GM18867 (cell line): ENCODE results near the gene TSPAN18.

ENCODE experiments used
- ATAC-seq: cut with Tn5 transposase; IDR thresholded peaks from one replicate; pipeline ENCODE4 v1.9.1; 2021; ENCODE audit warnings: mild to moderate bottlenecking, moderate library complexity; ENCODE audit not compliant: unreplicated experiment

Gene TSPAN18

GRCh38 chr11:44971185-44971584, 244.4 kb downstream of the TSPAN18 start:
- no peak for ATAC-seq

GRCh38 chr11:44972746-44973435, 246.1 kb downstream of the TSPAN18 start:
- ATAC-seq, result no peak

GRCh38 chr11:44973632-44974401, 247.1 kb downstream of the TSPAN18 start:
- no peak for ATAC-seq

DNA sequence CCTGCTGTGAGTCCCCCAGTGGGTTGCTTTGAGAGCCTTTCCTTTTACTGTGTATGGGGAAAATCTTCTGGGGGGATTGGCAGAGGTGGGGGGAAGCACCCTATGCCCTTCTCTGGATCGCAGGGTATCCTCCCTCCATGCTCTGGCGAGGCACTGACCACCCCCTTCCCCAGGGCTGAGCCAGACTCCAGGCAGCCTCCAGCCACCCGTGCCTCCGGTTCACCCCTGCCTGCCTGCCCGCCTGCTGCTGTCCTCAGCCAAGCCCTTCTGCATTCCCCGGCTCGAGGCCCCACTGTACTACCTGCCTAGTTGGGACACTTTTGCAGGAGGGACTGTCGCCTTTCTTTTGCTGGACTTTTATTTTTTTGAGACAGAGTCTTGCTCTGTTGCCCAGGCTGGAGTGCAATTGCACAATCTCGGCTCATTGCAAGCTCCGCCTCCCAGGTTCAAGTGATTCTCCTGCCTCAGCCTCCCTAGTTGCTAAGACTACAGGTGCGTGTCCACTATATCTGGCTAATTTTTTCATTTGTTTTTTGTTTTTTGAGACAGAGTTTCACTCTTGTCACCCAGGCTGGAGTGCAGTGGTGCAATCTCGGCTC, 247.7 kb downstream of the TSPAN18 start:
- ATAC-seq, result no peak

GRCh38 chr11:44976576-44976975, 249.8 kb downstream of the TSPAN18 start:
- no peak for ATAC-seq

- ATAC-seq, result no peak
Observed at GRCh38 chr11:44977493-44977984, 250.8 kb downstream of the TSPAN18 start.

GRCh38 chr11:44978274-44978960, 251.7 kb downstream of the TSPAN18 start:
- no peak for ATAC-seq

DNA sequence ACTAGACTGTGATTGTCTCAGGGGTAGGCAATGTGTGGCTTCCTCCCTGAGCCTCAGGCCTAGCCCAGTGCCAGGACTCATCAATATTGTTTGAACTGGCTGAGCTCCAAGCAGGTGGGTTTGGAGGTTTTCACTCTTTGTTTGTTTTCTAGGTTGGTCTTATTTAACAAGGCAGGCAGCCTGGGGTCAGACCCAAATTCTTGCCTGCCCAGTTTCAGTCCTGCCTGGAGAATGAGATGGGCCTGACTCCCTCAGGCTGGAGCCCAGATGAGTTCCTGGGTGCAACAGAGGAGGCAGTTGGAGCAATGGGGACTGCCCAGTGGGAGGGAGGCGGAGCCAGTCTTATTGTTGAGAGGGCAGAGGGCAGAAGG, 252.2 kb downstream of the TSPAN18 start:
- no peak for ATAC-seq

- ATAC-seq, result no peak
Observed at GRCh38 chr11:44979543-44980399, 253.0 kb downstream of the TSPAN18 start.

GRCh38 chr11:44980533-44981427, 254.0 kb downstream of the TSPAN18 start:
- no peak for ATAC-seq
